Activated B cell treated with CpG ODN at 0.5 μM for 24 hours (primary cell): ENCODE data around the gene LOXL1. TPM values are rescaled to one million over a fixed set of nuclear protein-coding genes. Genes with fewer than 3 reads are reported as not detected.

ENCODE experiments used
- ATAC-seq: fragments of 200-7000 bp; cut with Tn5 transposase; one replicate; pipeline ENCODE4 v1.10.0; 2021; ENCODE audit warnings: low read depth, mild to moderate bottlenecking, moderate library complexity
- CTCF ChIA-PET: fragments of 350-600 bp; sonication (Branson Sonifier 250); formaldehyde crosslinking; loops from one replicate; lab custom pipeline; 2021; ENCODE audit warnings: antibody characterized with exemption; lab: Charles Lee
- POLR2A ChIA-PET: fragments of 350-600 bp; sonication (Branson Sonifier 250); formaldehyde crosslinking; loops from one replicate; lab custom pipeline; 2021; ENCODE audit warnings: antibody characterized with exemption; lab: Charles Lee
- DNase-seq: peaks from one replicate; pipeline ENCODE4 v3.0.0; 2022
- H3K27ac Mint-ChIP-seq: one replicate; pipeline ENCODE4 v1.8.0; 2020; ENCODE audit warnings: mixed read lengths
- H3K27me3 Mint-ChIP-seq: one replicate; pipeline ENCODE4 v1.8.0; 2021; ENCODE audit warnings: mixed read lengths
- H3K36me3 Mint-ChIP-seq: one replicate; pipeline ENCODE4 v1.8.0; 2021; ENCODE audit warnings: low read depth, mixed read lengths
- H3K4me1 Mint-ChIP-seq: one replicate; pipeline ENCODE4 v1.8.0; 2021; ENCODE audit warnings: mixed read lengths
- H3K4me3 Mint-ChIP-seq: one replicate; pipeline ENCODE4 v1.8.0; 2020; ENCODE audit warnings: mild to moderate bottlenecking, mixed read lengths
- H3K9me3 Mint-ChIP-seq: one replicate; pipeline ENCODE4 v1.8.0; 2020; ENCODE audit warnings: mixed read lengths
- intact Hi-C: fragments of 100-400 bp; cut with micrococcal nuclease; formaldehyde crosslinking; loops from one replicate; pipeline ENCODE4 v1.15.1; 2024
- total RNA-seq: library from RNA; stranded (reverse); gene quantifications from 2 replicates; pipeline ENCODE4 v1.2.3, GENCODE V29; 2022
- TF ChIP-seq, protein P1 (sequence below): fragments of 200-600 bp; IDR thresholded peaks from one replicate; pipeline ENCODE4 v1.8.0; 2022; ENCODE audit warnings: antibody characterized with exemption, mild to moderate bottlenecking

LOXL1 gene
- total RNA-seq, 1 donor from 2014 or later, result 1.1 TPM

DNA sequence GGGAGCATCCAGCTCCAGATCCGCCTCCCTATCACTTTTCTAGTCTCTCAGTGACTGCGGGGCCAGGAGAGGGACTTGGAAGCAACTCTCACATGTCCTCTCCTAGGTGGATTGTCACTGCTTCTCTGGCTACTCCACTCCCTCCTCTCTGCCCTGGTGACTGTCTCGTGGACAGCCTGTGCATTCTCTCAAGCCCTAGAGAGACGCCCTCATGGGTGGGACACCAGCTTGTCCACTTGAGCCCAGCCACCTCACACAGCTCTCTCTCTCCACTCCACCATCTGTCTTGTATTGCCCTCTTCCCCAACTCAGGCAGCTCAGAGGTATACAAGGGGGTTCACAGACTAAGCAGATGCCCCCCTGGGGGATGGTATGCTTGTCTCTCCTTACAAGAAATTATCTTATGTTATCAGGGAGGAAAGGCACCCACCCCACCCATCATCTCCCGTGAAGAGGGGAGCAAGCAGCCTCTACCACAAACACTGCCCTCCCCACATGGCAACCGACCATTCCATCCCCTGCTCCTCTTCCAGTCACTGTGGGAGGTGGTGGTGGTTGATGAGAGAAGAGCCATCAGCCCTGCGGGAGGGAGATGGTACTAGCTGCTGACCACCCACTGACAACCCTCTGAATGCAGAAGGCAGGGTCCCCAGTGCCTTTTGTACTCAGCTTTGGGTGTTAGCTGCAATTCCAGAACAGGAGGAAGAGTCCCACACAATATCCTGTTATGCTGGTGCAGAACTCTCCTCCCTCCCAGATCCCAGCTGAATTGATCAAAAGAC, 15.5 kb upstream of the LOXL1 start:
- no peak for ATAC-seq
- Mint-ChIP-seq H3K27ac (no peak overlapping the region), H3K4me3 (no peak overlapping the region), H3K36me3 (no peaks in the 10 kb centered on the region), H3K27me3 (peaks cover 21% of the 10 kb centered on the region), H3K9me3 (no peaks in the 10 kb centered on the region), H3K4me1 (no peaks in the 10 kb centered on the region)
- intact Hi-C loops, result no loop called here
- ChIA-PET CTCF (no interaction called here), POLR2A (interaction anchor here (0.7 kb wide), 1 partner anchor 383 kb away, joined by 3 read pairs; no protein-coding TSS in a partner anchor)
- DNase-seq, result no peak
- TF ChIP-seq, protein P1, sequence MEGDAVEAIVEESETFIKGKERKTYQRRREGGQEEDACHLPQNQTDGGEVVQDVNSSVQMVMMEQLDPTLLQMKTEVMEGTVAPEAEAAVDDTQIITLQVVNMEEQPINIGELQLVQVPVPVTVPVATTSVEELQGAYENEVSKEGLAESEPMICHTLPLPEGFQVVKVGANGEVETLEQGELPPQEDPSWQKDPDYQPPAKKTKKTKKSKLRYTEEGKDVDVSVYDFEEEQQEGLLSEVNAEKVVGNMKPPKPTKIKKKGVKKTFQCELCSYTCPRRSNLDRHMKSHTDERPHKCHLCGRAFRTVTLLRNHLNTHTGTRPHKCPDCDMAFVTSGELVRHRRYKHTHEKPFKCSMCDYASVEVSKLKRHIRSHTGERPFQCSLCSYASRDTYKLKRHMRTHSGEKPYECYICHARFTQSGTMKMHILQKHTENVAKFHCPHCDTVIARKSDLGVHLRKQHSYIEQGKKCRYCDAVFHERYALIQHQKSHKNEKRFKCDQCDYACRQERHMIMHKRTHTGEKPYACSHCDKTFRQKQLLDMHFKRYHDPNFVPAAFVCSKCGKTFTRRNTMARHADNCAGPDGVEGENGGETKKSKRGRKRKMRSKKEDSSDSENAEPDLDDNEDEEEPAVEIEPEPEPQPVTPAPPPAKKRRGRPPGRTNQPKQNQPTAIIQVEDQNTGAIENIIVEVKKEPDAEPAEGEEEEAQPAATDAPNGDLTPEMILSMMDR, result no peak

- POLR2A ChIA-PET, result no interaction called here
- H3K27me3 Mint-ChIP-seq, result peaks cover 21% of the 10 kb centered on the region
- H3K4me1 Mint-ChIP-seq, result no peaks in the 10 kb centered on the region
- H3K9me3 Mint-ChIP-seq, result peaks cover 5% of the 10 kb centered on the region
- H3K4me3 Mint-ChIP-seq, result no peak overlapping the region
- no peak overlapping the region for H3K27ac Mint-ChIP-seq
- CTCF ChIA-PET, result no interaction called here
- DNase-seq (no peak), ATAC-seq (no peak)
- H3K36me3 Mint-ChIP-seq, result no peaks in the 10 kb centered on the region
- intact Hi-C loops, result no loop called here
- TF ChIP-seq, protein P1, result no peak
These were observed 14.1 kb upstream of the LOXL1 start for GRCh38 chr15:73912030-73912596.

DNA sequence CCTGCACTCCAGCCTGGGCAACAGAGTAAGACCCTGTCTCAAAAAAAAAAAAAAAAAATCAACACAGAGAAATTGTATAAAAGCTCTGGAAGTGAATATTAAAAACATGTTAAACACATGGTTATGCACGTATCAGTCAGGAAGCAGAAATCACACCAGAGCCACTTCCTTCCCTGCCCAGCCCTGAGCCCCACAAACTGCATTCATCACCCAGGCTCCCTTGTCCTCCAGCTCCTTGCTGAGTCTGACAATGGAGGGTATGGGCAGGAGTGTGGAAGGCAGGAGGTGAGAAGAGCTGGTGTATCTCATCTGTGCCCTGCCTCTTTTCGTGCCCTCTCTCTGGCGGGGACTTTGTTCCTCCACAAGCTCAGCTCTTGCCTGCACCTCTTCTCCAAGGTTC, 12.1 kb upstream of the LOXL1 start:
- TF ChIP-seq, protein P1, result no peak
- peaks cover 21% of the 10 kb centered on the region for H3K27me3 Mint-ChIP-seq
- H3K4me1 Mint-ChIP-seq, result no peaks in the 10 kb centered on the region
- intact Hi-C loops, result no loop called here
- H3K36me3 Mint-ChIP-seq, result peaks cover 3% of the 10 kb centered on the region
- H3K4me3 Mint-ChIP-seq, result no peak overlapping the region
- H3K27ac Mint-ChIP-seq, result no peak overlapping the region
- H3K9me3 Mint-ChIP-seq, result peaks cover 12% of the 10 kb centered on the region
- ATAC-seq (no peak), DNase-seq (no peak)
- POLR2A ChIA-PET, result no interaction called here
- CTCF ChIA-PET, result interaction anchor here (1.0 kb wide), 1 partner anchor 40 kb away, joined by 3 read pairs; no protein-coding TSS in a partner anchor

DNA sequence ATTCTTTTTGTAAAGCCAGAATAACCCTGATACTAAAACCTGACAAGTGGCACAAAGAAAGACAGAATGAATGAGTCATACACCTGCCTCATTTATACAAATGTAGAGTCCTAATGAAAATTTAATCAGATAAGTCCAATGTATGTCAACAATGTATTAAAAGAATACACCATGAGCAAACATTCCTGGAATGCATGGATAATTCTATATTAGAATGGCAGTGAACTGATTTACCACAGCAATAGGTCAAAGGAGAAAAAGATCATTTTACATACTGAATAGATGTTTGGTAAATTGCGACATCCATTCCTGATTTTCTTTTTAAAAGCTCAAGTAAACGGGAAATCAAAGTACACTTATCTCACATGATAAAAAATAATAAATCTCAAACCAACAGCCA, 11.2 kb upstream of the LOXL1 start:
- TF ChIP-seq, protein P1, result no peak
- CTCF ChIA-PET, result no interaction called here
- Mint-ChIP-seq H3K9me3 (peaks cover 12% of the 10 kb centered on the region), H3K27me3 (peaks cover 21% of the 10 kb centered on the region), H3K4me1 (peaks cover under 1% of the 10 kb centered on the region), H3K36me3 (peaks cover 3% of the 10 kb centered on the region), H3K27ac (no peak overlapping the region), H3K4me3 (no peak overlapping the region)
- DNase-seq (no peak), ATAC-seq (no peak)
- intact Hi-C loops, result no loop called here
- POLR2A ChIA-PET, result no interaction called here

DNA sequence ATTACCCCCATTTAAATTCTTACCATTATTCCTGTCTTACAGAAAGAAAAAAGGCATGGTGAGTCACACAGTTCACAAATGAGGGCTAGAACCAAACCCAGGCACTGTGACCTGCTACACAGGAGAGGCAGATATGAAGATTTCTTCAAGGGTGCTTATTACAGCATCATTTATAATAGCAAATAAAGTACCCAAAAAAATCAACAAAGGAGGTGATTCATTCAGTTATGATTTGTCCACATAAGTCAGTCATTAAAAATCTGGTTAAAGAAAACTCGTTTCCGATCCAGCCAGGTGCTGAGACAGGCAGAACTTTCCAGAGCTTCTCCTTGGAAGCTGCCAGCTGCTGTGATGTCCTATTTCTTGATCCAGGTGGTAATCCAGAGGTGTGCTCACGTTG, 7.5 kb upstream of the LOXL1 start:
- intact Hi-C loops, result no loop called here
- H3K36me3 Mint-ChIP-seq, result peaks cover 3% of the 10 kb centered on the region
- H3K9me3 Mint-ChIP-seq, result peaks cover 12% of the 10 kb centered on the region
- H3K27me3 Mint-ChIP-seq, result peaks cover 15% of the 10 kb centered on the region
- no peak overlapping the region for H3K27ac Mint-ChIP-seq
- DNase-seq (no peak), ATAC-seq (no peak)
- H3K4me3 Mint-ChIP-seq, result no peak overlapping the region
- POLR2A ChIA-PET, result no interaction called here
- CTCF ChIA-PET, result no interaction called here
- H3K4me1 Mint-ChIP-seq, result peaks cover 6% of the 10 kb centered on the region
- TF ChIP-seq, protein P1, result no peak
